PC-3 (cell line): Measurements from ENCODE around the gene GPAM. TPM values are rescaled to one million over a fixed set of nuclear protein-coding genes. Genes with fewer than 3 reads are reported as not detected.

Source experiments
- ATAC-seq: fragments of 200-7000 bp; cut with Tn5 transposase; 2 replicates; pipeline ENCODE4 v1.9.1; 2020; ENCODE audit warnings: mild to moderate bottlenecking, moderate library complexity
- BruUV-seq: library from RNA; stranded (reverse); fragments of 400-500 nt; replicated peaks from 2 replicates; lab custom pipeline; 2021; lab: Mats Ljungman, UMichigan
- CTCF ChIA-PET: fragments of 300-600 bp; sonication (Branson Sonifier 250); formaldehyde crosslinking; loops from one replicate; lab custom pipeline; 2022; ENCODE audit warnings: antibody characterized with exemption; lab: Charles Lee
- POLR2A ChIA-PET: fragments of 300-600 bp; sonication (Branson Sonifier 250); formaldehyde crosslinking; loops from one replicate; lab custom pipeline; 2022; ENCODE audit warnings: antibody characterized with exemption; ENCODE audit not compliant: unreplicated experiment; lab: Charles Lee
- DNase-seq: peaks from one replicate; pipeline ENCODE4 v3.0.0-alpha.2; 2015
- H2AFZ ChIP-seq: fragments of 300-600 bp; sonication (generic); 2 replicates; pipeline ENCODE4 v1.6.0; 2016; ENCODE audit warnings: antibody characterized with exemption, low read length
- H3F3A ChIP-seq: fragments of 300-600 bp; sonication (generic); one replicate; pipeline ENCODE4 v1.6.0; 2017; ENCODE audit warnings: antibody characterized with exemption, low read length, control low read depth, mild to moderate bottlenecking; ENCODE audit not compliant: unreplicated experiment
- H3K27ac ChIP-seq: fragments of 300-600 bp; sonication (generic); 2 replicates; pipeline ENCODE4 v1.5.1; 2016; ENCODE audit warnings: mild to moderate bottlenecking, low read length
- H3K27me3 ChIP-seq: fragments of 300-600 bp; sonication (generic); 2 replicates; pipeline ENCODE4 v1.6.1; 2016; ENCODE audit warnings: low read length, mixed read lengths
- H3K36me3 ChIP-seq: fragments of 300-600 bp; sonication (generic); 2 replicates; pipeline ENCODE4 v1.6.1; 2016; ENCODE audit warnings: low read depth, mixed run types, low read length, mixed read lengths
- H3K4me1 ChIP-seq: fragments of 300-600 bp; sonication (generic); 2 replicates; pipeline ENCODE4 v1.5.1; 2016; ENCODE audit warnings: low read length; ENCODE audit not compliant: insufficient read depth
- H3K4me2 ChIP-seq: fragments of 300-600 bp; sonication (generic); 2 replicates; pipeline ENCODE4 v1.6.0; 2016; ENCODE audit warnings: low read length
- H3K4me3 ChIP-seq: fragments of 300-600 bp; sonication (generic); 2 replicates; pipeline ENCODE4 v1.5.1; 2016; ENCODE audit warnings: mild to moderate bottlenecking, low read length, mixed read lengths
- H3K79me2 ChIP-seq: fragments of 300-600 bp; sonication (generic); 2 replicates; pipeline ENCODE4 v1.6.1; 2017; ENCODE audit warnings: low read length, mixed read lengths
- H3K9ac ChIP-seq: fragments of 300-600 bp; sonication (generic); 2 replicates; pipeline ENCODE4 v1.6.0; 2016; ENCODE audit warnings: mild to moderate bottlenecking, low read length
- H3K9me2 ChIP-seq: fragments of 300-600 bp; sonication (generic); replicated peaks from 2 replicates; pipeline ENCODE4 v1.6.1; 2016; ENCODE audit warnings: mixed run types, low read length, mixed read lengths
- H3K9me3 ChIP-seq: fragments of 300-600 bp; sonication (generic); 2 replicates; pipeline ENCODE4 v1.6.1; 2016; ENCODE audit warnings: low read length, mixed read lengths
- H4K20me1 ChIP-seq: fragments of 300-600 bp; sonication (generic); 2 replicates; pipeline ENCODE4 v1.6.1; 2016; ENCODE audit warnings: low read length, mixed read lengths
- CTCF ChIP-seq: fragments of 300-600 bp; sonication (generic); conservative IDR thresholded peaks from 2 replicates; pipeline ENCODE4 v1.5.1; 2017; ENCODE audit warnings: antibody characterized with exemption, low read depth, mild to moderate bottlenecking, low read length
- EZH2 ChIP-seq: fragments of 300-600 bp; sonication (generic); IDR thresholded peaks from one replicate; pipeline ENCODE4 v1.6.1; 2017; ENCODE audit warnings: antibody characterized with exemption, mild to moderate bottlenecking, low read length; ENCODE audit not compliant: unreplicated experiment
- EZH2phosphoT487 ChIP-seq: fragments of 300-600 bp; sonication (generic); IDR thresholded peaks from 2 replicates; pipeline ENCODE4 v1.6.1; 2018; ENCODE audit warnings: mild to moderate bottlenecking, antibody characterized with exemption, low read length, borderline replicate concordance
- intact Hi-C: fragments of 100-400 bp; cut with micrococcal nuclease; formaldehyde crosslinking; loops from 2 replicates; pipeline ENCODE4 v1.9.0; 2023
- total RNA-seq: library from RNA; depleted of rRNA; stranded (reverse); fragments of >200 nt; gene quantifications from 2 replicates; pipeline ENCODE4 v1.2.3, GENCODE V29; 2014

GPAM gene
- total RNA-seq, 1 experiment from 2014 or later = 6.2 TPM

GRCh38 chr10:112131996-112132395, 51.6 kb downstream of the GPAM start:
- H3K9ac ChIP-seq = no peak overlapping the region
- no peaks in the 10 kb centered on the region for H4K20me1 ChIP-seq
- TF ChIP-seq EZH2phosphoT487 (no peak), EZH2 (no peak), CTCF (no peak)
- H3K4me3 ChIP-seq = no peak overlapping the region
- ChIA-PET CTCF (no interaction called here), POLR2A (no interaction called here)
- no peaks in the 10 kb centered on the region for H3K4me1 ChIP-seq
- H3K9me2 ChIP-seq = no peaks in the 10 kb centered on the region
- H3K27ac ChIP-seq = no peak overlapping the region
- H3K79me2 ChIP-seq = no peaks in the 10 kb centered on the region
- no TSS peak for BruUV-seq
- no peak for ATAC-seq
- H3F3A ChIP-seq = no peaks in the 10 kb centered on the region
- H3K27me3 ChIP-seq = no peaks in the 10 kb centered on the region
- H3K4me2 ChIP-seq = no peak overlapping the region
- intact Hi-C loops = no loop called here
- DNase-seq = no peak
- no peaks in the 10 kb centered on the region for H3K36me3 ChIP-seq
- H3K9me3 ChIP-seq = no peaks in the 10 kb centered on the region
- no peak overlapping the region for H2AFZ ChIP-seq

GRCh38 chr10:112131346-112131745, 52.2 kb downstream of the GPAM start:
- Histone ChIP-seq H3K9ac (no peak overlapping the region), H3K9me2 (no peaks in the 10 kb centered on the region), H3K4me2 (no peak overlapping the region), H4K20me1 (no peaks in the 10 kb centered on the region), H3K27me3 (no peaks in the 10 kb centered on the region), H2AFZ (no peak overlapping the region), H3K9me3 (no peaks in the 10 kb centered on the region), H3K4me1 (no peaks in the 10 kb centered on the region), H3K36me3 (no peaks in the 10 kb centered on the region), H3K79me2 (no peaks in the 10 kb centered on the region), H3K27ac (no peak overlapping the region), H3K4me3 (no peak overlapping the region), H3F3A (no peaks in the 10 kb centered on the region)
- ChIA-PET POLR2A (no interaction called here), CTCF (no interaction called here)
- DNase-seq (no peak), ATAC-seq (no peak)
- intact Hi-C loops = no loop called here
- TF ChIP-seq EZH2 (no peak), CTCF (no peak), EZH2phosphoT487 (no peak)
- BruUV-seq = no TSS peak

GRCh38 chr10:112126901-112127300, 56.7 kb downstream of the GPAM start:
- Histone ChIP-seq H3K9ac (no peak overlapping the region), H3K9me2 (no peaks in the 10 kb centered on the region), H3K4me1 (no peaks in the 10 kb centered on the region), H3K4me3 (no peak overlapping the region), H3K9me3 (no peaks in the 10 kb centered on the region), H4K20me1 (no peaks in the 10 kb centered on the region), H3K27me3 (no peaks in the 10 kb centered on the region), H3K27ac (no peak overlapping the region), H3K36me3 (no peaks in the 10 kb centered on the region), H3K4me2 (no peak overlapping the region), H2AFZ (no peak overlapping the region), H3K79me2 (no peaks in the 10 kb centered on the region), H3F3A (no peaks in the 10 kb centered on the region)
- no peak for TF ChIP-seq EZH2phosphoT487
- CTCF ChIA-PET = no interaction called here
- POLR2A ChIA-PET = no interaction called here
- intact Hi-C loops = no loop called here
- BruUV-seq = no TSS peak
- DNase-seq = no peak
- no peak for ATAC-seq
